ENCODE results near the gene MED27.

Gene MED27

GRCh38 chr9:132044176-132044875 is 35.3 kb downstream of the MED27 start:
- DNase-seq (ENCODE audit: low read depth in 2 of 2, low spot score in 1 of 2), result no peak

- DNase-seq (ENCODE audit: low read depth in 2 of 2, low spot score in 1 of 2), result no peak
Observed at GRCh38 chr9:132043708-132044107, 36.0 kb downstream of the MED27 start.

GRCh38 chr9:132042324-132042723 is 37.3 kb downstream of the MED27 start:
- no peak for DNase-seq (ENCODE audit: low read depth in 2 of 2, low spot score in 1 of 2)

GRCh38 chr9:132041798-132042197 is 37.9 kb downstream of the MED27 start:
- DNase-seq (ENCODE audit: low read depth in 2 of 2, low spot score in 1 of 2), result no peak

GRCh38 chr9:132040808-132041207 is 38.9 kb downstream of the MED27 start:
- no peak for DNase-seq (ENCODE audit: low read depth in 2 of 2, low spot score in 1 of 2)

GRCh38 chr9:132040246-132040645 is 39.4 kb downstream of the MED27 start:
- no peak for DNase-seq (ENCODE audit: low read depth in 2 of 2, low spot score in 1 of 2)

- no peak for DNase-seq (ENCODE audit: low read depth in 2 of 2, low spot score in 1 of 2)
Observed at GRCh38 chr9:132039284-132039683, 40.4 kb downstream of the MED27 start.

GRCh38 chr9:132037458-132037857 is 42.2 kb downstream of the MED27 start:
- DNase-seq (ENCODE audit: low read depth in 2 of 2, low spot score in 1 of 2), result no peak

- no peak for DNase-seq (ENCODE audit: low read depth in 2 of 2, low spot score in 1 of 2)
Observed at GRCh38 chr9:132036521-132036920, 43.1 kb downstream of the MED27 start.

- no peak for DNase-seq (ENCODE audit: low read depth in 2 of 2, low spot score in 1 of 2)
Observed at GRCh38 chr9:132035679-132036078, 44.0 kb downstream of the MED27 start.

GRCh38 chr9:132032238-132032950 is 47.3 kb downstream of the MED27 start:
- no peak for DNase-seq (ENCODE audit: low read depth in 2 of 2, low spot score in 1 of 2)

GRCh38 chr9:132031467-132032237 is 48.0 kb downstream of the MED27 start:
- DNase-seq (ENCODE audit: low read depth in 2 of 2, low spot score in 1 of 2), result no peak

- no peak for DNase-seq (ENCODE audit: low read depth in 2 of 2, low spot score in 1 of 2)
Observed at GRCh38 chr9:132030626-132031325, 48.9 kb downstream of the MED27 start.

GRCh38 chr9:132027752-132028663 is 51.7 kb downstream of the MED27 start:
- DNase-seq (ENCODE audit: low read depth in 2 of 2, low spot score in 1 of 2), result no peak

- no peak for DNase-seq (ENCODE audit: low read depth in 2 of 2, low spot score in 1 of 2)
Observed at GRCh38 chr9:132026932-132027585, 52.6 kb downstream of the MED27 start.

GRCh38 chr9:132025766-132026165 is 53.9 kb downstream of the MED27 start:
- no peak for DNase-seq (ENCODE audit: low read depth in 2 of 2, low spot score in 1 of 2)

- DNase-seq (ENCODE audit: low read depth in 2 of 2, low spot score in 1 of 2), result no peak
Observed at GRCh38 chr9:132024589-132024988, 55.1 kb downstream of the MED27 start.

- no peak for DNase-seq (ENCODE audit: low read depth in 2 of 2, low spot score in 1 of 2)
Observed at GRCh38 chr9:132023419-132024180, 56.1 kb downstream of the MED27 start.
